ENCODE measurements around the gene MAGI1.

The MAGI1 gene

DNA sequence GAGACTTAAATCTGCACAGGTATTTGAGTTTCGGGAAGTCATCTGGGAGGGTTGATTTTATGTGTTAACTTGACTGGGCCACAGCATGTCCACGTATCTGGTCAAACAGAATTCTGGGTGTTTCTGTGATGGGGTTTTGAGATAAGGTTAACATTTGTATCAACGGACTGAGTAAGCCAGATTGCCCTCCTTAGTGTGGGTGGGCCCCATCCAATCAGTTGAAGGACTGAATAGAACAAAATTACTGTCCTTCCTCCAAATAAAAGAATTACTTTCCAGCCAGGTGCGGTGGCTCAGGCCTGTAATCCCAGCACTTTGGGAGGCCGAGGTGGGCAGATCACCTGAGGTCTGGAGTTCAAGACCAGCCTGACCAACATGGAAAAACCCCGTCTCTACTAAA is 399.3 kb downstream of the MAGI1 start:
- ATAC-seq: no peak
- TF ChIP-seq, protein P1, sequence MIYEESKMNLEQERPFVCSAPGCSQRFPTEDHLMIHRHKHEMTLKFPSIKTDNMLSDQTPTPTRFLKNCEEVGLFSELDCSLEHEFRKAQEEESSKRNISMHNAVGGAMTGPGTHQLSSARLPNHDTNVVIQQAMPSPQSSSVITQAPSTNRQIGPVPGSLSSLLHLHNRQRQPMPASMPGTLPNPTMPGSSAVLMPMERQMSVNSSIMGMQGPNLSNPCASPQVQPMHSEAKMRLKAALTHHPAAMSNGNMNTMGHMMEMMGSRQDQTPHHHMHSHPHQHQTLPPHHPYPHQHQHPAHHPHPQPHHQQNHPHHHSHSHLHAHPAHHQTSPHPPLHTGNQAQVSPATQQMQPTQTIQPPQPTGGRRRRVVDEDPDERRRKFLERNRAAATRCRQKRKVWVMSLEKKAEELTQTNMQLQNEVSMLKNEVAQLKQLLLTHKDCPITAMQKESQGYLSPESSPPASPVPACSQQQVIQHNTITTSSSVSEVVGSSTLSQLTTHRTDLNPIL (CRISPR knock-in tag; IDR thresholded peaks at IDR 0.05; ENCODE audit: low read depth): no peak
- no peak for TF ChIP-seq TOX (CRISPR knock-in tag; IDR thresholded peaks at IDR 0.05; ENCODE audit: borderline replicate concordance)
- no peak for TF ChIP-seq ZNF70 (CRISPR knock-in tag; IDR thresholded peaks at IDR 0.05)
- TF ChIP-seq TCF4 (CRISPR knock-in tag; IDR thresholded peaks at IDR 0.05; ENCODE audit: borderline replicate concordance): no peak
- no peak for TF ChIP-seq ZFP30 (CRISPR knock-in tag; IDR thresholded peaks at IDR 0.05)
- no peak for TF ChIP-seq POU6F1 (CRISPR knock-in tag; IDR thresholded peaks at IDR 0.05; ENCODE audit: borderline replicate concordance, low read depth)

GRCh38 chr3:65638301-65638700 is 400.4 kb downstream of the MAGI1 start:
- TF ChIP-seq GLIS3 (CRISPR knock-in tag; IDR thresholded peaks at IDR 0.05) (no peak), OSR1 (CRISPR knock-in tag; IDR thresholded peaks at IDR 0.05) (no peak)

DNA sequence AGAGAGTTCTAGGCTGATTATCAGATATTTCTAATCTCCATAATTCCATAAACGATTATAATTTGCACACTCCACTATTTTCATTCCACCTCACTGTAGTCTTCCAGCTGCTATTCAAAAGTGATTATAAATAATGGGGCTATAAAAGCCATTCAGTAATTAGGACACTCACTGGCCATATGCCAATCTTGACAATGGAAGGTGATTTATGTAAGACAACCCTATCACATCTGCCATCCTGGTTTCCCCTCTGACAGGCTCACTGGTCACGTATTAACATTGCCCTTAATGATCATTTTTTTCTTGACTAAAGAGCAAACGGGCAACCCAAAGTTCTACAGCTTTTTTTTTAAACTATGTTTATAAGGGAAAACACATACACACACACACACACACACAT is 402.4 kb downstream of the MAGI1 start:
- ATAC-seq: no peak

More at GRCh38 chr3:65638301-65638700, 400.4 kb downstream of the MAGI1 start:
- no peak for ATAC-seq

GRCh38 chr3:65635657-65636056 is 403.1 kb downstream of the MAGI1 start:
- ATAC-seq: no peak
- TF ChIP-seq ARNTL (CRISPR knock-in tag; IDR thresholded peaks at IDR 0.05; ENCODE audit: borderline replicate concordance, low read depth): no peak

More for the DNA sequence above, 402.4 kb downstream of the MAGI1 start:
- TF ChIP-seq ZNF8 (CRISPR knock-in tag; IDR thresholded peaks at IDR 0.05) (no peak), ISL1 (CRISPR knock-in tag; IDR thresholded peaks at IDR 0.05) (no peak), POU6F1 (CRISPR knock-in tag; IDR thresholded peaks at IDR 0.05; ENCODE audit: borderline replicate concordance, low read depth) (no peak), PPARA (CRISPR knock-in tag; IDR thresholded peaks at IDR 0.05; ENCODE audit: borderline replicate concordance) (no peak), ZNF565 (CRISPR knock-in tag; conservative IDR thresholded peaks at IDR 0.05; ENCODE audit: low read depth) (no peak), ESRRG (CRISPR knock-in tag; IDR thresholded peaks at IDR 0.05) (no peak)

DNA sequence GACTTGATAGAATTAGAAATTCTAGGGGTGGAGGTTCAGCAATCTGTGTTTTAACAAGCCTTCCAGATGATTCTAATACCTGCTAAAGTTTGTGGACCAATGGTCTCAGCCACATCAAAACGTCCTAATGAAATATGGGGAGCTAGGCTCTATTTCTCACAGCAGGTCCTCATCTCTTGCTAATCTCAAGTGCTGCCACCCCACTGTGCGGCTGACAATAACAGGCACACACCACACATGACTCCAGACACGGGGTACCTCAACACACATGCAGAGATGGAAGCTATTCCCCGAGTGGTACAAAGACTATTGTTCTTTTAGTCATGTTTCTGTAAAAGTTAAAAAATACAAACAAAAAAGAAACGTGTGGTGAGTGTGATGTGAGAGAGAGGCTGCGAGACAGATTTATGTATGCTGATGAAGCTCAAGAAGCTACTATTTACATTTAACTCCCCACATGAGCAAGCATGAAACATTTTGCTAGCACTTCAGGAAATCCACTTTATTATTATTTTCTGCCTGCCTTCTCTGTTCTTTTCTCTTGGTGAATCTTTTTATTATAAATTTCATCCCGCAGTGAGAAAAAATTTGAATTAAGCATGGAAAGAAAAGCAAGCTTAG is 405.6 kb downstream of the MAGI1 start:
- TF ChIP-seq POU6F1 (CRISPR knock-in tag; IDR thresholded peaks at IDR 0.05; ENCODE audit: borderline replicate concordance, low read depth) (no peak), OSR1 (CRISPR knock-in tag; IDR thresholded peaks at IDR 0.05) (no peak), TOX (CRISPR knock-in tag; IDR thresholded peaks at IDR 0.05; ENCODE audit: borderline replicate concordance) (no peak), PATZ1 (CRISPR knock-in tag; IDR thresholded peaks at IDR 0.05; ENCODE audit: borderline replicate concordance) (no peak)
- ATAC-seq: no peak

- no peak for ATAC-seq
- TF ChIP-seq TCF4 (CRISPR knock-in tag; IDR thresholded peaks at IDR 0.05; ENCODE audit: borderline replicate concordance) (no peak), PATZ1 (CRISPR knock-in tag; IDR thresholded peaks at IDR 0.05; ENCODE audit: borderline replicate concordance) (no peak), CSDC2 (CRISPR knock-in tag; IDR thresholded peaks at IDR 0.05) (no peak), SNAI2 (CRISPR knock-in tag; IDR thresholded peaks at IDR 0.05) (no peak)
- TF ChIP-seq, protein P1 (CRISPR knock-in tag; IDR thresholded peaks at IDR 0.05; ENCODE audit: low read depth): no peak
Measured at GRCh38 chr3:65632414-65632813, 406.3 kb downstream of the MAGI1 start.
